SH-SY5Y (cell line): ENCODE data around the gene PLA2G6.

Experiments
- GATA2 ChIP-seq: IDR thresholded peaks from 2 replicates; pipeline ENCODE4 v1.6.1; 2011; ENCODE audit warnings: mild to moderate bottlenecking, low read depth, low read length
- GATA3 ChIP-seq: IDR thresholded peaks from 2 replicates; pipeline ENCODE4 v1.6.1; 2011; ENCODE audit warnings: low read depth, mild to moderate bottlenecking, low read length, moderate library complexity

DNA sequence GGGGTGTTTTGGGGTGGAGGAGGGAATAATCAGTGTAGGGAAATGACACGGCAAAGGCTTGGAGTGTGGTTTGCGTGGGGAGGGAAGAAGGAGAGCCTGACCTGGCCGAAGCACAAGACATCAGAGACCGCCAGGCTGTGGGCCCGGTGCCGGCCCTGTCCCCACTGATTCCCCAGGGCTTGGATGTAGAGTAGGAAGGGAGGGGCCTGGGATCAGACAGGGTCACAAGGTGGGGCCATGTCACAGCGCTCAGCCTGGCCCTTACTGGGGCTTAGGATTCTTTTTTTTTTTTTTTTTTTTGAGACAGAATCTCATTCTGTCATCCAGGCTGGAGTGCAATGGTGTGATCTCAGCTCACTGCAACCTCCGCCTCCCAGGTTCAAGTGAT lies 114.6 kb downstream of the PLA2G6 start:
- TF ChIP-seq GATA2 (no peak), GATA3 (no peak)
